Neural cell (in vitro differentiated cells): ENCODE measurements around the gene KIAA1614. TPM values are rescaled to one million over a fixed set of nuclear protein-coding genes. Genes with fewer than 3 reads are reported as not detected.

Source experiments
- H2AFZ ChIP-seq: fragments of 200-600, 300-800 bp; sonication (generic), shearing (Covaris generic); 2 replicates; pipeline ENCODE4 v1.6.0; 2014; ENCODE audit warnings: low read depth, mild to moderate bottlenecking, antibody characterized with exemption, low read length, moderate library complexity
- H3F3A ChIP-seq: fragments of 200-600 bp; shearing (Covaris generic); 2 replicates; pipeline ENCODE4 v1.6.1; 2016; ENCODE audit warnings: mild to moderate bottlenecking, moderate library complexity, mixed read lengths, antibody characterized with exemption, low read length; ENCODE audit not compliant: insufficient read depth, poor library complexity, severe bottlenecking
- H3K27ac ChIP-seq: fragments of 200-600, 300-800 bp; sonication (generic), shearing (Covaris generic); 2 replicates; pipeline ENCODE4 v1.5.1; 2014; ENCODE audit warnings: mild to moderate bottlenecking, low read length, moderate library complexity
- H3K27me3 ChIP-seq: fragments of 300-800, 200-600 bp; sonication (generic), shearing (Covaris generic); 2 replicates; pipeline ENCODE4 v1.6.0; 2014; ENCODE audit warnings: mild to moderate bottlenecking, low read depth, low read length, moderate library complexity; ENCODE audit not compliant: insufficient read depth
- H3K36me3 ChIP-seq: fragments of 300-800, 200-600 bp; sonication (generic), shearing (Covaris generic); 2 replicates; pipeline ENCODE4 v1.5.1; 2014; ENCODE audit warnings: mild to moderate bottlenecking, antibody characterized with exemption, low read length, moderate library complexity; ENCODE audit not compliant: insufficient read depth
- H3K4me2 ChIP-seq: fragments of 300-800, 200-600 bp; sonication (generic), shearing (Covaris generic); 2 replicates; pipeline ENCODE4 v1.6.0; 2014; ENCODE audit warnings: mild to moderate bottlenecking, low read length
- H3K4me3 ChIP-seq: fragments of 300-800, 200-600 bp; sonication (generic), shearing (Covaris generic); 2 replicates; pipeline ENCODE4 v1.5.1; 2014; ENCODE audit warnings: mild to moderate bottlenecking, low read length, moderate library complexity
- H3K79me2 ChIP-seq: fragments of 200-600 bp; shearing (Covaris generic); replicated peaks from 2 replicates; pipeline ENCODE4 v1.6.0; 2014; ENCODE audit warnings: mild to moderate bottlenecking, low read length, moderate library complexity; ENCODE audit not compliant: insufficient read depth
- H3K9ac ChIP-seq: fragments of 300-800, 200-600 bp; sonication (generic), shearing (Covaris generic); 2 replicates; pipeline ENCODE4 v1.6.1; 2016; ENCODE audit warnings: mild to moderate bottlenecking, low read length, mixed read lengths
- H3K9me2 ChIP-seq: fragments of 200-600 bp; shearing (Covaris generic); 2 replicates; pipeline ENCODE4 v1.6.1; 2016; ENCODE audit warnings: mild to moderate bottlenecking, low read length, mixed read lengths; ENCODE audit not compliant: insufficient read depth
- H3K9me3 ChIP-seq: fragments of 200-600, 300-800 bp; sonication (generic), shearing (Covaris generic); 2 replicates; pipeline ENCODE4 v1.6.1; 2016; ENCODE audit warnings: mild to moderate bottlenecking, mixed run types, low read length, moderate library complexity, mixed read lengths
- H4K20me1 ChIP-seq: fragments of 200-600 bp; shearing (Covaris generic); 2 replicates; pipeline ENCODE4 v1.6.1; 2016; ENCODE audit warnings: mild to moderate bottlenecking, mixed run types; ENCODE audit not compliant: insufficient read depth
- EP300 ChIP-seq: fragments of 450-650 bp; conservative IDR thresholded peaks from 2 replicates; pipeline ENCODE4 v1.6.1; 2014; ENCODE audit warnings: antibody characterized with exemption, mild to moderate bottlenecking, moderate library complexity; ENCODE audit not compliant: poor library complexity, severe bottlenecking
- EZH2 ChIP-seq: fragments of 200-600, 300-800 bp; shearing (Covaris generic), sonication (generic); IDR thresholded peaks from 2 replicates; pipeline ENCODE4 v1.6.1; 2014; ENCODE audit warnings: antibody characterized with exemption, low read length, borderline replicate concordance, mild to moderate bottlenecking; ENCODE audit not compliant: insufficient read depth, poor library complexity, severe bottlenecking
- MXI1 ChIP-seq: fragments of 450-650 bp; conservative IDR thresholded peaks from 2 replicates; pipeline ENCODE4 v1.6.1; 2014; ENCODE audit warnings: antibody characterized with exemption, mild to moderate bottlenecking; ENCODE audit not compliant: poor library complexity, severe bottlenecking
- POLR2AphosphoS5 ChIP-seq: IDR thresholded peaks from 2 replicates; pipeline ENCODE4 v1.6.1; 2012
- RAD21 ChIP-seq: fragments of 450-650 bp; conservative IDR thresholded peaks from 2 replicates; pipeline ENCODE4 v1.6.1; 2014; ENCODE audit warnings: antibody characterized with exemption, mild to moderate bottlenecking, moderate library complexity
- SMC3 ChIP-seq: fragments of 450-650 bp; conservative IDR thresholded peaks from 2 replicates; pipeline ENCODE4 v1.6.1; 2014; ENCODE audit warnings: antibody characterized with exemption, mild to moderate bottlenecking, moderate library complexity; ENCODE audit not compliant: poor library complexity
- TAF1 ChIP-seq: IDR thresholded peaks from 2 replicates; pipeline ENCODE4 v1.6.1; 2012; ENCODE audit warnings: low read depth
- polyA plus RNA-seq: library from polyadenylated mRNA; depleted of rRNA; stranded (reverse); fragments of >200 nt; gene quantifications from 2 replicates; pipeline ENCODE4 v1.2.3, GENCODE V29; 2014
- TF ChIP-seq, protein P1 (sequence below): fragments of 450-650 bp; IDR thresholded peaks from 2 replicates; pipeline ENCODE4 v1.5.1; 2014; ENCODE audit warnings: antibody characterized with exemption, mild to moderate bottlenecking, moderate library complexity; ENCODE audit not compliant: poor library complexity, severe bottlenecking
- TF ChIP-seq, protein P2 (sequence below): IDR thresholded peaks from 2 replicates; pipeline ENCODE4 v1.6.1; 2012; ENCODE audit warnings: borderline replicate concordance

KIAA1614 gene
- polyA plus RNA-seq, 1 donor from 2014 or later = 0.50 TPM

DNA sequence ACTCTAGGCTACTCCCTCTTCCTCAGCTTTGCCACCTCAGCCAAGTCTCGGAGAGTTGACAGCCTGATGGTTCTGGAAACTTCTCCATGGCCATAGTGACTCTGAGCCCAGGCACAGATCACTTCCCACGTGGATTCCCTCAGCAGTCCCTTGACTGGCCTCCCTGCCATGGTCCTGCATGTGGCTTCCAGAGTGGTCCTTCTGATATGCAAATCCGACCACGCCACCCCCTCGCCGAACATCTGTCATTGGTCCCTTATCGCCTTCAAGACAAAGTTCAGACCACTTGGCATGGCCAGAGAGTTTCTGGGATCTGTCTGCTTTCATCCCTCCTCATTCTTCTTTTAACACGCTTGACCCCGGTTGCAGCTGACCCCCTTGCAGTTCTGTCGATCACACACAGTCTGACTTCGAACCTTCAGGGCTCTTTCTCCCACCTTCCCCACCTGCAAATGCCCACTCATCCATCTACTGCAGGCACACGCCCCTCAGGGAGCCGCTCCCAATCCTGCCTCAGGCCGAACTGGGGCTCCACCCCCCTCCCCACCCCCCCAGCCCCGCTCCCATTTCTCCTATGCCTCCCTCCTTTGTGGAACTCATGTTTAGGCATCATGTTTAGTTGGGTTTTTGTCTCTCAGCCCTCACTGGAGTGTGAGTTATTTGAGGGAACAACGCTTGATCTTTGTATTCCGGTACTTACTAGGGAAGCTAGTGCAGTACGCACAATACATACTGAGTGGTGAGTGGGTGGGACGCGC is 29.0 kb downstream of the KIAA1614 start:
- Histone ChIP-seq H3K36me3 (peaks cover 6% of the 10 kb centered on the region), H3K9me3 (no peaks in the 10 kb centered on the region), H3K4me3 (no peak overlapping the region), H3K4me2 (no peak overlapping the region), H3K79me2 (no peaks in the 10 kb centered on the region), H3F3A (no peaks in the 10 kb centered on the region), H4K20me1 (no peaks in the 10 kb centered on the region), H3K9me2 (no peaks in the 10 kb centered on the region), H3K27me3 (no peaks in the 10 kb centered on the region), H3K27ac (no peak overlapping the region), H2AFZ (no peak overlapping the region), H3K9ac (no peak overlapping the region)
- no peak for TF ChIP-seq TAF1
- no peak for TF ChIP-seq EP300
- TF ChIP-seq EZH2 = no peak
- TF ChIP-seq MXI1 = no peak
- TF ChIP-seq, protein P1, sequence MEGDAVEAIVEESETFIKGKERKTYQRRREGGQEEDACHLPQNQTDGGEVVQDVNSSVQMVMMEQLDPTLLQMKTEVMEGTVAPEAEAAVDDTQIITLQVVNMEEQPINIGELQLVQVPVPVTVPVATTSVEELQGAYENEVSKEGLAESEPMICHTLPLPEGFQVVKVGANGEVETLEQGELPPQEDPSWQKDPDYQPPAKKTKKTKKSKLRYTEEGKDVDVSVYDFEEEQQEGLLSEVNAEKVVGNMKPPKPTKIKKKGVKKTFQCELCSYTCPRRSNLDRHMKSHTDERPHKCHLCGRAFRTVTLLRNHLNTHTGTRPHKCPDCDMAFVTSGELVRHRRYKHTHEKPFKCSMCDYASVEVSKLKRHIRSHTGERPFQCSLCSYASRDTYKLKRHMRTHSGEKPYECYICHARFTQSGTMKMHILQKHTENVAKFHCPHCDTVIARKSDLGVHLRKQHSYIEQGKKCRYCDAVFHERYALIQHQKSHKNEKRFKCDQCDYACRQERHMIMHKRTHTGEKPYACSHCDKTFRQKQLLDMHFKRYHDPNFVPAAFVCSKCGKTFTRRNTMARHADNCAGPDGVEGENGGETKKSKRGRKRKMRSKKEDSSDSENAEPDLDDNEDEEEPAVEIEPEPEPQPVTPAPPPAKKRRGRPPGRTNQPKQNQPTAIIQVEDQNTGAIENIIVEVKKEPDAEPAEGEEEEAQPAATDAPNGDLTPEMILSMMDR = no peak
- no peak for TF ChIP-seq RAD21
- TF ChIP-seq SMC3 = no peak
- TF ChIP-seq, protein P2, sequence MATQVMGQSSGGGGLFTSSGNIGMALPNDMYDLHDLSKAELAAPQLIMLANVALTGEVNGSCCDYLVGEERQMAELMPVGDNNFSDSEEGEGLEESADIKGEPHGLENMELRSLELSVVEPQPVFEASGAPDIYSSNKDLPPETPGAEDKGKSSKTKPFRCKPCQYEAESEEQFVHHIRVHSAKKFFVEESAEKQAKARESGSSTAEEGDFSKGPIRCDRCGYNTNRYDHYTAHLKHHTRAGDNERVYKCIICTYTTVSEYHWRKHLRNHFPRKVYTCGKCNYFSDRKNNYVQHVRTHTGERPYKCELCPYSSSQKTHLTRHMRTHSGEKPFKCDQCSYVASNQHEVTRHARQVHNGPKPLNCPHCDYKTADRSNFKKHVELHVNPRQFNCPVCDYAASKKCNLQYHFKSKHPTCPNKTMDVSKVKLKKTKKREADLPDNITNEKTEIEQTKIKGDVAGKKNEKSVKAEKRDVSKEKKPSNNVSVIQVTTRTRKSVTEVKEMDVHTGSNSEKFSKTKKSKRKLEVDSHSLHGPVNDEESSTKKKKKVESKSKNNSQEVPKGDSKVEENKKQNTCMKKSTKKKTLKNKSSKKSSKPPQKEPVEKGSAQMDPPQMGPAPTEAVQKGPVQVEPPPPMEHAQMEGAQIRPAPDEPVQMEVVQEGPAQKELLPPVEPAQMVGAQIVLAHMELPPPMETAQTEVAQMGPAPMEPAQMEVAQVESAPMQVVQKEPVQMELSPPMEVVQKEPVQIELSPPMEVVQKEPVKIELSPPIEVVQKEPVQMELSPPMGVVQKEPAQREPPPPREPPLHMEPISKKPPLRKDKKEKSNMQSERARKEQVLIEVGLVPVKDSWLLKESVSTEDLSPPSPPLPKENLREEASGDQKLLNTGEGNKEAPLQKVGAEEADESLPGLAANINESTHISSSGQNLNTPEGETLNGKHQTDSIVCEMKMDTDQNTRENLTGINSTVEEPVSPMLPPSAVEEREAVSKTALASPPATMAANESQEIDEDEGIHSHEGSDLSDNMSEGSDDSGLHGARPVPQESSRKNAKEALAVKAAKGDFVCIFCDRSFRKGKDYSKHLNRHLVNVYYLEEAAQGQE = no peak
- TF ChIP-seq POLR2AphosphoS5 = no peak

DNA sequence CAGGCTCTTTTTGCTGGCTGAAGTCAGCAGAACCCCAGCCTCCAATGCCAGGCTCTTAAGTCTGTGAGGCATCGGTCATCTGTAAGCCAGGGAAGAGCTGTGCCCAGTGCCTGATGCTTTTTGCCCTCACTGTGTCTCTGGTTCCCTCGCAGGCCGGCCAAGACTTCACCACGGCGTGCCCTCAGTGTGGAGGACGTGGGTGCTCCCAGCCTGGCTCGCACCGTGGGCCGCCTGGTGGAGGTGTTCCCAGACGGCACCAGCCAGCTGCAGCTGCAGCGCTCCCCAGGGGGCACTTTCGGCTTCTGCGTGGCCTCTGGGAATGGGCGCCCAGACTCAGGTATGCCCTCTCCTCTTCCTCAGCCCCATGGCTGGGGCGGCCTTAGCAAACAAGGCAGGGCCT is 32.5 kb downstream of the KIAA1614 start:
- H3K9me2 ChIP-seq = no peaks in the 10 kb centered on the region
- no peaks in the 10 kb centered on the region for H3K27me3 ChIP-seq
- H3K79me2 ChIP-seq = no peaks in the 10 kb centered on the region
- no peak overlapping the region for H3K4me2 ChIP-seq
- H4K20me1 ChIP-seq = no peaks in the 10 kb centered on the region
- H3K9me3 ChIP-seq = no peaks in the 10 kb centered on the region
- H2AFZ ChIP-seq = no peak overlapping the region
- H3K27ac ChIP-seq = no peak overlapping the region
- no peak overlapping the region for H3K4me3 ChIP-seq
- no peak for TF ChIP-seq RAD21
- no peak for TF ChIP-seq EP300
- TF ChIP-seq, protein P2 = no peak
- TF ChIP-seq SMC3 = no peak
- no peak for TF ChIP-seq MXI1
- TF ChIP-seq, protein P1 = no peak
- no peak for TF ChIP-seq TAF1
- TF ChIP-seq EZH2 = no peak
- TF ChIP-seq POLR2AphosphoS5 = no peak
- H3K9ac ChIP-seq = no peak overlapping the region
- H3F3A ChIP-seq = no peaks in the 10 kb centered on the region
- H3K36me3 ChIP-seq = peaks cover 10% of the 10 kb centered on the region
